Activated CD8-positive, alpha-beta memory T cell treated with anti-CD3 and anti-CD28 coated beads for 36 hours (primary cell): ENCODE measurements around the gene STAC2. TPM values are rescaled to one million over a fixed set of nuclear protein-coding genes. Genes with fewer than 3 reads are reported as not detected.

ENCODE experiments used
- CTCF ChIA-PET: fragments of 350-600 bp; sonication (Branson Sonifier 250); formaldehyde crosslinking; loops from one replicate; lab custom pipeline; 2021; ENCODE audit warnings: antibody characterized with exemption; lab: Charles Lee
- POLR2A ChIA-PET: fragments of 350-600 bp; sonication (Branson Sonifier 250); formaldehyde crosslinking; loops from one replicate; lab custom pipeline; 2021; ENCODE audit warnings: antibody characterized with exemption; lab: Charles Lee
- total RNA-seq, 2 experiments: library from RNA; stranded (reverse); gene quantifications; one replicate each; pipeline ENCODE4 v1.2.3, GENCODE V29; 2021

The STAC2 gene
- total RNA-seq, 2 experiments from 2014 or later: not detected

- CTCF ChIA-PET: interaction anchor here (2.2 to 3.3 kb wide), 2 partner anchors 13 to 83 kb away, joined by 5 to 11 read pairs; no protein-coding TSS in a partner anchor
Measured at GRCh38 chr17:39161962-39162361, 63.8 kb downstream of the STAC2 start.

More at GRCh38 chr17:39161962-39162361, 63.8 kb downstream of the STAC2 start:
- POLR2A ChIA-PET: no interaction called here

Other genes with a start within 250 kb of the STAC2 start
- 1 to 10 TPM in 1 of 2 experiments, under 1 TPM in 1; 0.71 to 1.1 TPM for gene PLXDC1, start 74.3 kb downstream of the STAC2 start, total RNA-seq
- not detected for gene ARL5C, start 59.8 kb downstream of the STAC2 start, total RNA-seq
- gene CACNB1, start 28.3 kb downstream of the STAC2 start, total RNA-seq: 10 to 100 TPM; 16.9 to 17.4 TPM
- 1,000 to 10,000 TPM; 2,967 to 3,022 TPM for gene RPL19, start 25.7 kb downstream of the STAC2 start, total RNA-seq
- gene FBXL20, start 175.7 kb upstream of the STAC2 start, total RNA-seq: 10 to 100 TPM; 24.9 to 25.2 TPM
- gene MED1, start 225.3 kb upstream of the STAC2 start, total RNA-seq: 10 to 100 TPM; 79.0 to 81.4 TPM
- gene CDK12, start 235.5 kb upstream of the STAC2 start, total RNA-seq: 10 to 100 TPM; 82.7 to 84.4 TPM